ENCODE results near the gene PLB1.

PLB1 gene

DNA sequence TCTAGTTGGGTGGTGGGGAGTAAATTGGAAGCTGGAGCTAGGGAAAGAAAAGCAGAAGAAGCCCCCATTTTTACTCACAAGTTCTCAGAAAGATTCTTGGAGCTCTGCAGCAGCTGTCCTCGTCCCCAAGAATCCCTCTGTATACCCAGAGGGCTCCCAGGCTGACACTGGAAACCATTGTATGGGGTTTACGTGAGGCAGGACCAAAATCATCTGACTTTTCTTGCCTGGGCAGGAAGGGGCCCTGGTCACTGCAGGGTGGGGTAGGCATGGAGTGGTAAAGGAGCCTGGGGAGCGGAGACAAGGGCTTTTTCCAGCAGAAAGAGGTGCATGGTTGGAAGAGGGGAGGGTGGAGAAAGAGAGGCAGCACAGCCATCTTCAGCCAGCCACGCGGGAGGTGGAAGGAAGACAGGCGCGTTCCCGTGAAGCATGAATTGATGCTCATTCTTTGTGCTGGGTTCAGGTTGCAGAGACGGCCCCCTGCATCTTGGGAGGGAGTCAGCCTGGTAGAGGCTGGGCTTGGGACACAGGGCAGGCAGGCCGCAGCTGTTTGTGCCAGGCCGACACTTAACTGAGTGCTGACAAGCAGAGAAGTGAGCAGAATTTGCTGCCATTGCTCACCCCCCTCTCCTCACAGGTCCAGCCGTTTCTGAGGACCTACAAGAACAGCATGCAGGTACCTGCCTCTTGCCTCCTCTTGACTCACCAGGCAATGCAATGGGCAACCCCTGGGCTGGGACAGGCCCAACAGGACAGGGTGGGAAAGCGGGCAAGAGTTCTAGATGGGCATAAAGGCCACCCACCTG lies 94.8 kb downstream of the PLB1 start:
- no peak for DNase-seq (ENCODE audit: insufficient read length, low spot score)
- FAIRE-seq = no peak
- TF ChIP-seq POU2F2 (IDR thresholded peaks at IDR 0.05; ENCODE audit: low read depth, low read length) (no peak), PAX5 (IDR thresholded peaks at IDR 0.05; ENCODE audit: insufficient read depth, low read length, severe bottlenecking) (no peak), POLR2A (IDR thresholded peaks at IDR 0.05; ENCODE audit: low read depth, low read length) (no peak), POLR2AphosphoS5 (IDR thresholded peaks at IDR 0.05; ENCODE audit: low read depth, low read length) (no peak), SPI1 (IDR thresholded peaks at IDR 0.05; ENCODE audit: low read depth, low read length) (no peak), TAF1 (IDR thresholded peaks at IDR 0.05; ENCODE audit: low read depth, low read length) (no peak)

DNA sequence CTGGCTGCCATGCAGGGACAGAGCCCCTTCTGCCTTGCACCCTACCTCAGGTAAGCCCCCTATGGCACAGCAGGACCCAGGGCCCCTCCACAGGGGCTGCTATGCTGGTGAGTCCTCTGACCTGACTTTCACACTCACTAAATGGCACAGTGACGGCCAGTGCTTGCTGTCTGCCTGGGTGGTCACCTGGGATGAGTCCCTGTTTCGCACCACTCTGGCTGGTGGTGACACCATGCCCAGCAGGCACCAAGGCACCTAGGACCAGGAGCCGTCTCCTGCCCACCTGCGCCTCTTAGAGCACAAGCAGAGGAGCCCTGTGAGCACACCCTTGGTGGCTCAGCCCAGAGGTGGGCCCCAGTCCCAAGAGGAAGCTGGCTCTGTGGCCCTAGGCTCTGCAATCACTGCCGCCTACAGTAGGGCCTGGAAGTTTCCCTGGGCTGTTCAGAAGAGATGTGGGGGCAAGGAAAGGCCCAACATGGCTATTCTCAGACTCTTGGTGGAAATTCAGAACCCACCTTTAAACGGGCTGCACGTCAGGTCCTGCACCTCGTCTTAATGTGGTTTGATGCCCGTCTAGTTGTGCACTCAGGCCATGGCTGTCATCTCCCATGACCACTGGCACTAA lies 96.0 kb downstream of the PLB1 start:
- FAIRE-seq (no peak), DNase-seq (ENCODE audit: insufficient read length, low spot score) (no peak)
- TF ChIP-seq SPI1 (IDR thresholded peaks at IDR 0.05; ENCODE audit: low read depth, low read length) (no peak), POU2F2 (IDR thresholded peaks at IDR 0.05; ENCODE audit: low read depth, low read length) (no peak), TAF1 (IDR thresholded peaks at IDR 0.05; ENCODE audit: low read depth, low read length) (no peak), POLR2AphosphoS5 (IDR thresholded peaks at IDR 0.05; ENCODE audit: low read depth, low read length) (no peak), POLR2A (IDR thresholded peaks at IDR 0.05; ENCODE audit: low read depth, low read length) (no peak), PAX5 (IDR thresholded peaks at IDR 0.05; ENCODE audit: insufficient read depth, low read length, severe bottlenecking) (no peak)

DNA sequence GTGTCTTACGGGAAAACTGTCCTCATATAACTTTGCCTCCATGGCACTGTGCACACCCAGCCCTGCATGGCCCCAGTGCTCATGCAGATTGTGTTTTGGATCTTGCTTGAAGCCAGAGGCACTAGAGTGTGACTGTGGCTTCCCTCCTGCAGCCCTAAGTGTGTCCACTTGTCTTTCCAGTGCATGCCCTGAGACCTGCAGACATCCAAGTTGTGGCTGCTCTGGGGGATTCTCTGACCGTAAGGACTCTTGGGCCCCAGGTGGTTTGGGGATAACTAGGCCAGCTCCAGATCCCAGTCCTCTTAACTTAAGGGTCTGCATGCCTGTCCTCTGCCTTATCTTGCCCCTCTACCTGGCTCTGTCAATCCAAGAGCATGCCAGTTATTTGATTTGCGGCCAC lies 96.6 kb downstream of the PLB1 start:
- FAIRE-seq (no peak), DNase-seq (ENCODE audit: insufficient read length, low spot score) (no peak)
- no peak for TF ChIP-seq POLR2A (IDR thresholded peaks at IDR 0.05; ENCODE audit: low read depth, low read length)
- no peak for TF ChIP-seq POLR2AphosphoS5 (IDR thresholded peaks at IDR 0.05; ENCODE audit: low read depth, low read length)
- TF ChIP-seq SPI1 (IDR thresholded peaks at IDR 0.05; ENCODE audit: low read depth, low read length) = no peak
- no peak for TF ChIP-seq PAX5 (IDR thresholded peaks at IDR 0.05; ENCODE audit: insufficient read depth, low read length, severe bottlenecking)
- TF ChIP-seq POU2F2 (IDR thresholded peaks at IDR 0.05; ENCODE audit: low read depth, low read length) = no peak
- TF ChIP-seq TAF1 (IDR thresholded peaks at IDR 0.05; ENCODE audit: low read depth, low read length) = no peak

DNA sequence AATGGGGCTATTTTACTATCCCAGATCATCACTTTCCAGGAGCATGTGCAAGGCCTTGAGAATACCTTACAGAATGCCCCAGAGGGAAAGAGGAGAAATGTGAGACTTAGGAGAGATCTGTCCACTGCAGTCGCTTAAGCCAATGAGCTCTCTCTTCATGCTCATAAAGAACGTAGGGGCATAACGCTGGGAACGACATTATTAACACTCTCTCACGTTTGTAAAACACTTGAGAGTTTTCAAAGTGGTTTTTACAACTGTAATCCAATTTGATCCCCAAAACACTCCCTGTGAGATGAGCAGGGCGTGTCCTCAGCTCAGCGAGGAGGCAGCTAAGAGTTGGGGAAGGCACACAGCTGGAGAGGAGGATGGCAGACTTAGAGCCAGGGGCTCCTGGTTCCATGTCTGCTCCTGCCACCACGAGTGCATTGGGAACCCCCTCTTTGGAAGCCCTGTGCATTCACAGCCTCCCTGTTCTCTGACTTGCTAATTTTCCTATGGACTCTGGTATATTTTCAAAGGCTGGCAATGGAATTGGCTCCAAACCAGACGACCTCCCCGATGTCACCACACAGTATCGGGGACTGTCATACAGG lies 97.4 kb downstream of the PLB1 start:
- no peak for FAIRE-seq
- no peak for DNase-seq (ENCODE audit: insufficient read length, low spot score)
- TF ChIP-seq PAX5 (IDR thresholded peaks at IDR 0.05; ENCODE audit: insufficient read depth, low read length, severe bottlenecking) = no peak
- no peak for TF ChIP-seq POLR2A (IDR thresholded peaks at IDR 0.05; ENCODE audit: low read depth, low read length)
- TF ChIP-seq POLR2AphosphoS5 (IDR thresholded peaks at IDR 0.05; ENCODE audit: low read depth, low read length) = no peak
- no peak for TF ChIP-seq TAF1 (IDR thresholded peaks at IDR 0.05; ENCODE audit: low read depth, low read length)
- no peak for TF ChIP-seq SPI1 (IDR thresholded peaks at IDR 0.05; ENCODE audit: low read depth, low read length)
- no peak for TF ChIP-seq POU2F2 (IDR thresholded peaks at IDR 0.05; ENCODE audit: low read depth, low read length)

DNA sequence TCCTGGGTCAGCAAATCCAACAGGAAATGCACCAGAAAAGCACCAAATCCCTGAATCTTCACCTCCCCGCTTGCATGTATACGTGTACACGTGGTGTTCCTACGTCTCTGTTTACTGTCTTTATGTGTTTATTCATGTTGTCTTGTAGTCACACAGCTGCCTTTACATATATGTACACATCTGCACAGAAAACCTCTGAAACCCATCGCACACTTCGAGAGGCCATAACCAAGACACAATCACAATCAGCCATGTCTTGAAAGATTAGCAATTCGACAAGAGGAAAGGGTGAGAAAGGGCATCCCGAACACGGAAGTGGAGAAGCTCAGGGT lies 98.1 kb downstream of the PLB1 start:
- peak; percentile 65 for FAIRE-seq
- DNase-seq (ENCODE audit: insufficient read length, low spot score) = no peak
- TF ChIP-seq POU2F2 (IDR thresholded peaks at IDR 0.05; ENCODE audit: low read depth, low read length) (0 out of 2 replicates have a peak, but pooled peaks have one; percentile 18), POLR2A (IDR thresholded peaks at IDR 0.05; ENCODE audit: low read depth, low read length) (no peak), POLR2AphosphoS5 (IDR thresholded peaks at IDR 0.05; ENCODE audit: low read depth, low read length) (no peak), TAF1 (IDR thresholded peaks at IDR 0.05; ENCODE audit: low read depth, low read length) (no peak), PAX5 (IDR thresholded peaks at IDR 0.05; ENCODE audit: insufficient read depth, low read length, severe bottlenecking) (no peak)

DNA sequence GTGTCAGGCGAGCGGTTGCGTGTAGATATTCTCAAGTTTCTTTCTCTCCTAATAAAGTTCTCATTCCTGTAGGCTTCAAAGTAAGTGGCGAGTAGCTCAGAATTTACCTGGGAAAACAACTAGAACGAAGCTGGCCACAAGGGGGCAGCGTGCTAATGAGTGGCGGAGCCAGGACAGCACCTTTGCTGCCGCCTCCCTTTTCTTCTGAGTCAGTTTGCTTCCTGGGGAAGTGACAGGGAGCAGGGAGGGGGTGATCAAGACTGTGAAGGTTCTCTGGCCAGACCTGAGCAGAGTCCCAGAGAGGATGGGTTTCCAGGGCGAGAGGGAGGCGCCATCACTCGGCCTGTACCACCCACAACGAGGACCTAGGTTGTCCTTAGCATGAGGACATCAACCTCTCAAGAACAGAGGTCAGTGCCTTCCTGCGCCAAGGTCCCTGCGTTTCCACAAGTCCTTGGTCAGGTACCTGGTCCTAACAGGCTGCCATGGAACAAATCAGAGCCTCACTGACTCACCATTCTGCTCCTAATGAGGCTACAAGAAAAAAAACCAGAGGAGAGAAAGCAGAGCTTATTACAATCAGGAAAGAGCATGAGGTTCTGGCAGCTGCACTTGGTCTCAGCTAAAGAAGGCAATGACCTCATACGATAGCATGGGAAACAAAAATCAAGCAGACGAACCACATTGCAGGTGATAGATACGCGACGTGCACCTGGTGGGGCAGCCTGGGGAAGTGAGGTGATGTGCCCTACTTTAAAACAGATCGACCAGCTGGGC lies 98.7 kb downstream of the PLB1 start:
- DNase-seq (ENCODE audit: insufficient read length, low spot score) (peak; percentile 68), FAIRE-seq (peak; percentile 88)
- TF ChIP-seq SPI1 (IDR thresholded peaks at IDR 0.05; ENCODE audit: low read depth, low read length) = peak; percentile 27; the same call in 1 of the 2 replicates
- no peak for TF ChIP-seq POU2F2 (IDR thresholded peaks at IDR 0.05; ENCODE audit: low read depth, low read length)

DNA sequence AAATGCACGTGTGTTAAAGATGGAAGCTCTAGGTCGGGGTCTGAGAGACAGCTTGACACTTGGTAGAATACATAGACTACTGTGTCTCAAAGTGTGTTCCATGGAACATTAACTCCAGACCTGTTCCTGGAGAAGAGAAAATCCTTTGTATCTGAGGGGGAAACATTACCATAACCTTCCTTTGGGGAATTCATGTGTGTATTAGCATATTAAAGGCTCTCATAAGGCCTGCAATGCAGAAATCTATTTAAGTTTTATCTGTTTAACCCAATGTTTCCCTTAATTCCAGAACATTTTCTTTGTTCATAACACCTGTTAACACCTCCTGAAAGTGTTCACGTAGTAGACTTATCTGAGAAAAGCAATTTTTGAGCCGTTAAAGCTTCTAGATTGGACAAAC lies 99.5 kb downstream of the PLB1 start:
- TF ChIP-seq POU2F2 (IDR thresholded peaks at IDR 0.05; ENCODE audit: low read depth, low read length) (no peak), PAX5 (IDR thresholded peaks at IDR 0.05; ENCODE audit: insufficient read depth, low read length, severe bottlenecking) (no peak), SPI1 (IDR thresholded peaks at IDR 0.05; ENCODE audit: low read depth, low read length) (no peak), TAF1 (IDR thresholded peaks at IDR 0.05; ENCODE audit: low read depth, low read length) (no peak), POLR2AphosphoS5 (IDR thresholded peaks at IDR 0.05; ENCODE audit: low read depth, low read length) (no peak), POLR2A (IDR thresholded peaks at IDR 0.05; ENCODE audit: low read depth, low read length) (no peak)
- no peak for DNase-seq (ENCODE audit: insufficient read length, low spot score)
- no peak for FAIRE-seq

DNA sequence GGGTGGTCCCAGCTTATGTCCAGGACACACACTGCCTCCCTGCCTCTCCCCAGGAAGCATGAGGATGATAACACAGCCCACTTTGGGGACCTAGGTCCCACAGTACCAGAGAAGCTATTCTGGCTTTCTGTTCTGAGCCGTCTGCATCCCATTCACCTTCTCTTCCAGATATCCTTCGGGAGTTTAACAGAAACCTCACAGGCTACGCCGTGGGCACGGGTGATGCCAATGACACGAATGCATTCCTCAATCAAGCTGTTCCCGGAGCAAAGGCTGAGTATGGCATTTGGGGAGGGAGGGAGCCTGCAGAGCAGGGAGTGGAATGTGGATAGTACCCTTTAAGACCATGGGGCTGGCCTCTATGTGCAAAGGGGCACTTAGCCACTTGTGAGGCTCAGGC lies 102.6 kb downstream of the PLB1 start:
- TF ChIP-seq PAX5 (IDR thresholded peaks at IDR 0.05; ENCODE audit: insufficient read depth, low read length, severe bottlenecking) = no peak
- TF ChIP-seq POLR2AphosphoS5 (IDR thresholded peaks at IDR 0.05; ENCODE audit: low read depth, low read length) = no peak
- no peak for FAIRE-seq
- no peak for DNase-seq (ENCODE audit: insufficient read length, low spot score)

DNA sequence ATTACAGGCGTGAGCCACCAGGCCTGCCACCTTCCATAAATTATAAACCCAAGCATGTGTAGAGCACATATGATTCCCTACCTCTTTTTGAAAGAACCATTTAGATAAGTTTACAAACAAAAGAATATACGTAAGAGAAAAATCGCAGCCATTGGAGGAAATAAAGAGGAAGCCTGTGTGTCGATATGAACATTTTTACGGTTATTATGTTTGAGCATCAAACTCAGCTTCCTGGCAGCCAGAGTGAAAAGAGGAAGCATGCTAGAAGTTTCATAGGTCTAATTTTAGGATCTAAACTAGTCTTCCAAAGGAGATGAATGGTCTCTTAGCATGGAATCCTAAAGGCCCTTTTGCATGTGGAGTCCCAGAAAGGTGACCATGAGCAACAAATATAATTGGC lies 104.3 kb downstream of the PLB1 start:
- no peak for DNase-seq (ENCODE audit: insufficient read length, low spot score)
- no peak for FAIRE-seq
- TF ChIP-seq POU2F2 (IDR thresholded peaks at IDR 0.05; ENCODE audit: low read depth, low read length) = no peak
- TF ChIP-seq TAF1 (IDR thresholded peaks at IDR 0.05; ENCODE audit: low read depth, low read length) = no peak
- TF ChIP-seq POLR2A (IDR thresholded peaks at IDR 0.05; ENCODE audit: low read depth, low read length) = no peak
- TF ChIP-seq PAX5 (IDR thresholded peaks at IDR 0.05; ENCODE audit: insufficient read depth, low read length, severe bottlenecking) = no peak
- TF ChIP-seq POLR2AphosphoS5 (IDR thresholded peaks at IDR 0.05; ENCODE audit: low read depth, low read length) = no peak
- no peak for TF ChIP-seq SPI1 (IDR thresholded peaks at IDR 0.05; ENCODE audit: low read depth, low read length)

Data from GM12891 (cell line).